CD14-positive monocyte (primary cell): ENCODE measurements around the gene CSNK1D. TPM values are rescaled to one million over a fixed set of nuclear protein-coding genes. Genes with fewer than 3 reads are reported as not detected.

Experiments used
- DNase-seq, 3 donors: peaks; one replicate each; pipeline ENCODE4 v3.0.0-alpha.2; 2011 to 2022
- H2AFZ ChIP-seq: 2 replicates; pipeline ENCODE4 v1.6.0; 2012; ENCODE audit warnings: mild to moderate bottlenecking, low read depth, low read length, inconsistent platforms; ENCODE audit not compliant: insufficient read depth, poor library complexity, severe bottlenecking
- H3K27ac ChIP-seq, 2 donors: 1 replicate in 1 of 2; 2 replicates in 1 of 2; pipeline ENCODE4 v1.5.1; 2012 to 2013; ENCODE audit warnings: low read length in 2 of 2, control low read depth in 1 of 2, inconsistent platforms in 1 of 2, low read depth in 1 of 2, mild to moderate bottlenecking in 1 of 2
- H3K27me3 ChIP-seq, 2 donors: one replicate each; pipeline versions ENCODE4 v1.6.0 to v1.6.1; 2011 to 2013; ENCODE audit warnings: low read length in 2 of 2; ENCODE audit not compliant: control insufficient read depth in 2 of 2, insufficient read depth in 2 of 2
- H3K36me3 ChIP-seq, 2 donors: replicated peaks in 1 of 2; 1 replicate in 1 of 2; 2 replicates in 1 of 2; pipeline versions ENCODE4 v1.5.1 to v1.6.1; 2012 to 2013; ENCODE audit warnings: low read length in 2 of 2, control low read depth in 1 of 2, inconsistent platforms in 1 of 2, mild to moderate bottlenecking in 1 of 2; ENCODE audit not compliant: insufficient read depth in 2 of 2, control insufficient read depth in 1 of 2
- H3K4me1 ChIP-seq, 2 donors: 1 replicate in 1 of 2; 2 replicates in 1 of 2; pipeline versions ENCODE4 v1.5.1 to v1.6.1; 2012 to 2013; ENCODE audit warnings: low read length in 2 of 2, control low read depth in 1 of 2, inconsistent platforms in 1 of 2, mild to moderate bottlenecking in 1 of 2, moderate library complexity in 1 of 2; ENCODE audit not compliant: insufficient read depth in 2 of 2, control insufficient read depth in 1 of 2
- H3K4me2 ChIP-seq: replicated peaks from 2 replicates; pipeline ENCODE3; 2012; ENCODE audit warnings: low read length, moderate library complexity, mild to moderate bottlenecking; ENCODE audit not compliant: poor library complexity, severe bottlenecking; ENCODE audit errors: extremely low read depth
- H3K4me3 ChIP-seq, 3 experiments: fragments of 200-600 bp in 1 of 3; sonication (generic) in 1 of 3; replicated peaks in 1 of 3; 1 replicate in 2 of 3; 2 replicates in 1 of 3; pipeline ENCODE4 v1.5.1; 2011 to 2013; ENCODE audit warnings: low read length in 3 of 3, mild to moderate bottlenecking in 3 of 3, control low read depth in 2 of 3, low read depth in 2 of 3, inconsistent platforms in 1 of 3, moderate library complexity in 1 of 3
- H3K79me2 ChIP-seq: 2 replicates; pipeline ENCODE4 v1.6.0; 2012; ENCODE audit warnings: mild to moderate bottlenecking, control low read depth, inconsistent platforms, low read length, moderate library complexity; ENCODE audit not compliant: insufficient read depth
- H3K9ac ChIP-seq: 2 replicates; pipeline ENCODE4 v1.6.0; 2017; ENCODE audit warnings: low read length, mild to moderate bottlenecking; ENCODE audit not compliant: insufficient read depth, poor library complexity, severe bottlenecking
- H3K9me3 ChIP-seq, 2 donors: replicated peaks in 1 of 2; 1 replicate in 1 of 2; 2 replicates in 1 of 2; pipeline versions ENCODE4 v1.5.1 to v1.6.1; 2012 to 2013; ENCODE audit warnings: low read length in 2 of 2, control low read depth in 1 of 2; ENCODE audit not compliant: control insufficient read depth in 1 of 2, insufficient read depth in 1 of 2
- H4K20me1 ChIP-seq: 2 replicates; pipeline ENCODE4 v1.6.0; 2012; ENCODE audit warnings: mild to moderate bottlenecking, low read length, control low read depth, moderate library complexity; ENCODE audit not compliant: insufficient read depth
- H3K27ac Mint-ChIP-seq, 7 donors: one replicate each; pipeline ENCODE4 v1.8.0; 2020; ENCODE audit warnings: mild to moderate bottlenecking in 7 of 7, mixed read lengths in 7 of 7, moderate library complexity in 6 of 7, inconsistent platforms in 2 of 7
- H3K27me3 Mint-ChIP-seq, 3 donors: one replicate each; pipeline ENCODE4 v1.8.0; 2021 to 2022; ENCODE audit warnings: low read depth in 3 of 3, mild to moderate bottlenecking in 3 of 3, mixed read lengths in 3 of 3, moderate library complexity in 3 of 3, inconsistent platforms in 1 of 3
- H3K36me3 Mint-ChIP-seq, 2 donors: one replicate each; pipeline ENCODE4 v1.8.0; 2020; ENCODE audit warnings: mixed read lengths in 2 of 2, inconsistent platforms in 1 of 2, mild to moderate bottlenecking in 1 of 2
- H3K4me1 Mint-ChIP-seq: one replicate; pipeline ENCODE4 v1.8.0; 2020; ENCODE audit warnings: mild to moderate bottlenecking, mixed read lengths
- H3K4me3 Mint-ChIP-seq, 2 donors: one replicate each; pipeline ENCODE4 v1.8.0; 2020; ENCODE audit warnings: mild to moderate bottlenecking in 2 of 2, mixed read lengths in 2 of 2, moderate library complexity in 1 of 2
- H3K9me3 Mint-ChIP-seq, 7 donors: one replicate each; pipeline ENCODE4 v1.8.0; 2020 to 2022; ENCODE audit warnings: mixed read lengths in 7 of 7, mild to moderate bottlenecking in 6 of 7, moderate library complexity in 6 of 7, inconsistent platforms in 2 of 7
- CTCF ChIP-seq: fragments of 200-600 bp; IDR thresholded peaks from one replicate; pipeline ENCODE4 v1.8.0; 2022; ENCODE audit warnings: antibody characterized with exemption, mild to moderate bottlenecking
- WGBS: methylation state at CpG from one replicate; pipeline ENCODE4 v1.1.5; 2013; ENCODE audit warnings: missing lambda C conversion rate; ENCODE audit not compliant: insufficient coverage; 5-methylcytosine and 5-hydroxymethylcytosine counted together
- intact Hi-C, 2 donors: fragments of 100-400 bp; cut with micrococcal nuclease; formaldehyde crosslinking; loops; one replicate each; pipeline versions ENCODE4 v1.15.0 to v1.15.1; 2023
- polyA plus RNA-seq, 3 donors: library from polyadenylated mRNA; depleted of rRNA in 1 of 3; unstranded in 2 of 3; stranded (reverse) in 1 of 3; fragments of 300-500 nt in 2 of 3; fragments of >200 nt in 1 of 3; fragmentation: Illumina TruSeq in 2 of 3; gene quantifications; 1 replicate in 2 of 3; 2 replicates in 1 of 3; pipeline ENCODE4 v1.2.3, GENCODE V29; 2012 to 2021

Gene CSNK1D
- polyA plus RNA-seq, 3 donors, result 47.0 to 299 (median 60.9) TPM

- H3K4me1 ChIP-seq, result peaks cover 32 to 36% of the 10 kb centered on the region in 2 donors
- H3K9ac ChIP-seq, result peak overlapping the region; percentile 83
- H3K4me1 Mint-ChIP-seq, result peaks cover 62% of the 10 kb centered on the region
- H3K27ac Mint-ChIP-seq, result peak overlapping the region; percentile 99 to 100 (median 100)
- H3K79me2 ChIP-seq, result no peaks in the 10 kb centered on the region
- H3K9me3 Mint-ChIP-seq, result peaks cover 0 to 2% (median 0%) of the 10 kb centered on the region in 7 donors
- H3K36me3 ChIP-seq, result no peaks in the 10 kb centered on the region
- no peak for TF ChIP-seq CTCF
- no peaks in the 10 kb centered on the region for H4K20me1 ChIP-seq
- DNase-seq, result no peak
- intact Hi-C loops, result loop anchor here (2.0 to 10.0 kb wide), 4 partner anchors 26 to 156 kb away; partner anchors contain the start of genes CSNK1D (in 1 of the 2), CYBC1 (in 1 of the 2), NARF (in 1 of the 2) and SECTM1 (in 1 of the 2)
- peak overlapping the region; percentile 94 to 99 for H3K27ac ChIP-seq
- peak overlapping the region; percentile 13 to 65 (median 54) for H3K4me3 ChIP-seq
- H3K27me3 Mint-ChIP-seq, result peaks cover 31 to 36% (median 34%) of the 10 kb centered on the region in 3 donors
- H3K27me3 ChIP-seq, result peaks cover 5 to 29% of the 10 kb centered on the region in 2 donors
- WGBS, result 69% methylated on average over 23 of the region's 27 CpGs
- no peaks in the 10 kb centered on the region for H3K36me3 Mint-ChIP-seq
- H2AFZ ChIP-seq, result peak overlapping the region; percentile 22
- H3K4me2 ChIP-seq, result peak overlapping the region; percentile 69
- H3K9me3 ChIP-seq, result no peaks in the 10 kb centered on the region
- H3K4me3 Mint-ChIP-seq, result peak overlapping the region; percentile 74 to 89
Observed at GRCh38 chr17:82298538-82299421, 25.3 kb upstream of the CSNK1D start.

GRCh38 chr17:82297714-82298537 lies 24.4 kb upstream of the CSNK1D start:
- no peaks in the 10 kb centered on the region for H3K79me2 ChIP-seq
- peaks cover 3 to 20% of the 10 kb centered on the region in 2 donors for H3K27me3 ChIP-seq
- WGBS, result 0% methylated on average over 21 of the region's 36 CpGs
- no peaks in the 10 kb centered on the region for H3K36me3 Mint-ChIP-seq
- H3K4me1 ChIP-seq, result peaks cover 36 to 41% of the 10 kb centered on the region in 2 donors
- H4K20me1 ChIP-seq, result no peaks in the 10 kb centered on the region
- H3K9ac ChIP-seq, result peak overlapping the region; percentile 83
- H3K4me1 Mint-ChIP-seq, result peaks cover 62% of the 10 kb centered on the region
- no peaks in the 10 kb centered on the region for H3K36me3 ChIP-seq
- peak overlapping the region; percentile 94 to 99 for H3K27ac ChIP-seq
- H3K4me2 ChIP-seq, result peak overlapping the region; percentile 69
- peak overlapping the region; percentile 74 to 89 for H3K4me3 Mint-ChIP-seq
- no peaks in the 10 kb centered on the region for H3K9me3 ChIP-seq
- H3K27ac Mint-ChIP-seq, result peak overlapping the region; percentile 99 to 100 (median 100)
- H3K4me3 ChIP-seq, result peak overlapping the region; percentile 13 to 65 (median 54)
- peaks cover 0 to under 1% (median 0%) of the 10 kb centered on the region in 7 donors for H3K9me3 Mint-ChIP-seq
- no peak for TF ChIP-seq CTCF
- DNase-seq, result peak; percentile 94 to 98 (median 96)
- peaks cover 22 to 27% (median 25%) of the 10 kb centered on the region in 3 donors for H3K27me3 Mint-ChIP-seq
- intact Hi-C loops, result loop anchor here (2.0 to 10.0 kb wide), 4 partner anchors 25 to 157 kb away; partner anchors contain the start of genes CSNK1D (in 1 of the 2), CYBC1 (in 1 of the 2), NARF (in 1 of the 2) and SECTM1 (in 1 of the 2)
- H2AFZ ChIP-seq, result peak overlapping the region; percentile 22
